Hematopoietic multipotent progenitor cell treated with erythropoietin and hydrocortisone succinate and interleukin-3 and kit ligand, for 15 days (in vitro differentiated cells): ENCODE measurements around the gene ZNF761.
"Not testable (repeated sequence)": the region's sequence is repeated elsewhere in the genome, so short reads cannot be mapped to it uniquely, and the experiment has no call there.

Experiments
- DNase-seq: peaks from one replicate; pipeline ENCODE4 v3.0.0-alpha.2; 2015; ENCODE audit warnings: low spot score

ZNF761 gene

GRCh38 chr19:53431399-53432087 is at the start of gene ZNF761:
Gene ZNF761, plus strand, starts transcription at chr19:53431984. Its CDS starts 15,285 bp downstream, at chr19:53447269.
- DNase-seq, result peak; percentile 92

- no peak for DNase-seq
Measured at GRCh38 chr19:53388168-53388567, 43.6 kb upstream of the ZNF761 start.

GRCh38 chr19:53388904-53389303 is 42.9 kb upstream of the ZNF761 start:
- no peak for DNase-seq

- DNase-seq, result no peak
Measured at GRCh38 chr19:53389571-53389970, 42.2 kb upstream of the ZNF761 start.

GRCh38 chr19:53389978-53390377 is 41.8 kb upstream of the ZNF761 start:
- DNase-seq, result no peak

GRCh38 chr19:53394522-53394973 is 37.2 kb upstream of the ZNF761 start:
- no peak for DNase-seq

- peak; percentile 90 for DNase-seq
Measured at GRCh38 chr19:53394974-53395839, 36.6 kb upstream of the ZNF761 start, which contains the start of gene ZNF765. Gene ZNF765, plus strand, starts transcription at chr19:53395149. Its CDS starts 2,867 bp downstream, at chr19:53398016.

GRCh38 chr19:53395840-53396524 is 35.8 kb upstream of the ZNF761 start:
- not testable (repeated sequence) for DNase-seq

GRCh38 chr19:53396525-53396868 is 35.3 kb upstream of the ZNF761 start:
- no peak for DNase-seq

GRCh38 chr19:53397918-53398317 is 33.9 kb upstream of the ZNF761 start:
- DNase-seq, result not testable (repeated sequence)

GRCh38 chr19:53409505-53410204 is 22.1 kb upstream of the ZNF761 start:
- no peak for DNase-seq

- not testable (repeated sequence) for DNase-seq
Measured at GRCh38 chr19:53420520-53421315, 11.1 kb upstream of the ZNF761 start.

- no peak for DNase-seq
Measured at GRCh38 chr19:53422551-53422950, 9.2 kb upstream of the ZNF761 start.

GRCh38 chr19:53423074-53423473 is 8.7 kb upstream of the ZNF761 start:
- DNase-seq, result not testable (repeated sequence)

GRCh38 chr19:53423680-53424079 is 8.1 kb upstream of the ZNF761 start:
- DNase-seq, result not testable (repeated sequence)

- peak; percentile 54 for DNase-seq
Measured at GRCh38 chr19:53424968-53425597, 6.7 kb upstream of the ZNF761 start.

GRCh38 chr19:53432088-53432661 is 391 bp downstream of the ZNF761 start:
- DNase-seq, result peak; percentile 2

GRCh38 chr19:53443809-53444208 is 12.0 kb downstream of the ZNF761 start:
- not testable (repeated sequence) for DNase-seq

- not testable (repeated sequence) for DNase-seq
Measured at GRCh38 chr19:53447196-53447595, 15.4 kb downstream of the ZNF761 start.

- DNase-seq, result no peak
Measured at GRCh38 chr19:53455828-53456227, 24.0 kb downstream of the ZNF761 start.
